Nephron (organoid): ENCODE results near the gene PLEKHM2.
A peak's percentile ranks its signal among the peaks of the same experiment; 100 is the strongest.

Experiments used
- H3K27ac Mint-ChIP-seq, 3 experiments: 2 replicates each; pipeline ENCODE4 v1.8.0; 2020; ENCODE audit warnings: mixed read lengths in 3 of 3, mild to moderate bottlenecking in 2 of 3, moderate library complexity in 1 of 3
- H3K27me3 Mint-ChIP-seq: 2 replicates; pipeline ENCODE4 v1.8.0; 2021; ENCODE audit warnings: low read depth, mild to moderate bottlenecking, moderate library complexity, mixed read lengths
- H3K36me3 Mint-ChIP-seq: 2 replicates; pipeline ENCODE4 v1.8.0; 2020; ENCODE audit warnings: low read depth, mixed read lengths
- H3K4me1 Mint-ChIP-seq: 2 replicates; pipeline ENCODE4 v1.8.0; 2020; ENCODE audit warnings: mixed read lengths
- H3K4me3 Mint-ChIP-seq, 3 experiments: 2 replicates each; pipeline ENCODE4 v1.8.0; 2020; ENCODE audit warnings: mild to moderate bottlenecking in 3 of 3, mixed read lengths in 3 of 3, moderate library complexity in 2 of 3
- H3K9me3 Mint-ChIP-seq: 2 replicates; pipeline ENCODE4 v1.8.0; 2020; ENCODE audit warnings: mixed read lengths
- TF ChIP-seq, protein P1 (sequence below), 3 experiments: fragments of 200-600 bp; sonication (generic); IDR thresholded peaks; one replicate each; pipeline ENCODE4 v1.5.0; 2021; ENCODE audit warnings: antibody characterized with exemption in 3 of 3; ENCODE audit not compliant: unreplicated experiment in 3 of 3

Gene PLEKHM2

GRCh38 chr1:15764269-15764764 lies 80.2 kb downstream of the PLEKHM2 start:
- Mint-ChIP-seq H3K27me3 (no peaks in the 10 kb centered on the region), H3K27ac (no peak overlapping the region), H3K36me3 (peaks cover 37% of the 10 kb centered on the region), H3K9me3 (no peaks in the 10 kb centered on the region), H3K4me1 (peaks cover 36% of the 10 kb centered on the region), H3K4me3 (peak overlapping the region in 1 of 3 experiments; percentile 39)
- TF ChIP-seq, protein P1, sequence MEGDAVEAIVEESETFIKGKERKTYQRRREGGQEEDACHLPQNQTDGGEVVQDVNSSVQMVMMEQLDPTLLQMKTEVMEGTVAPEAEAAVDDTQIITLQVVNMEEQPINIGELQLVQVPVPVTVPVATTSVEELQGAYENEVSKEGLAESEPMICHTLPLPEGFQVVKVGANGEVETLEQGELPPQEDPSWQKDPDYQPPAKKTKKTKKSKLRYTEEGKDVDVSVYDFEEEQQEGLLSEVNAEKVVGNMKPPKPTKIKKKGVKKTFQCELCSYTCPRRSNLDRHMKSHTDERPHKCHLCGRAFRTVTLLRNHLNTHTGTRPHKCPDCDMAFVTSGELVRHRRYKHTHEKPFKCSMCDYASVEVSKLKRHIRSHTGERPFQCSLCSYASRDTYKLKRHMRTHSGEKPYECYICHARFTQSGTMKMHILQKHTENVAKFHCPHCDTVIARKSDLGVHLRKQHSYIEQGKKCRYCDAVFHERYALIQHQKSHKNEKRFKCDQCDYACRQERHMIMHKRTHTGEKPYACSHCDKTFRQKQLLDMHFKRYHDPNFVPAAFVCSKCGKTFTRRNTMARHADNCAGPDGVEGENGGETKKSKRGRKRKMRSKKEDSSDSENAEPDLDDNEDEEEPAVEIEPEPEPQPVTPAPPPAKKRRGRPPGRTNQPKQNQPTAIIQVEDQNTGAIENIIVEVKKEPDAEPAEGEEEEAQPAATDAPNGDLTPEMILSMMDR (IDR thresholded peaks at IDR 0.05; ENCODE audit: unreplicated experiment in 3 of 3): no peak

DNA sequence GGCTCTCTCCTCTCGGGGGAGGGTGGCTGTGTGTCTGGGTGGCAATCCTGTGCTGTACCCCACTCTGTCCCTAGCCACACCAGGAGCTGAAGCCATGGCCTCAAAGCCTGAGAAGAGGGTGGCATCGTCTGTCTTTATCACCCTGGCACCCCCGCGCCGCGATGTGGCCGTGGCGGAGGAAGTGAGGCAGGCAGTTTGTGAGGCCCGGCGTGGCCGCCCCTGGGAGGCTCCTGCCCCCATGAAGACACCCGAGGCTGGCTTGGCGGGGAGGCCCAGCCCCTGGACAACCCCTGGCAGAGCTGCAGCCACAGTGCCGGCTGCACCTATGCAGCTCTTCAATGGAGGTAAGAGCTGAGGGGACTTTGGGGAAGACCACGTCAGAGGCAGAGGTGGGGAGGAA lies 80.8 kb downstream of the PLEKHM2 start:
- TF ChIP-seq, protein P1 (IDR thresholded peaks at IDR 0.05; ENCODE audit: unreplicated experiment in 3 of 3): no peak
- no peak overlapping the region for H3K4me3 Mint-ChIP-seq
- H3K9me3 Mint-ChIP-seq: no peaks in the 10 kb centered on the region
- peaks cover 37% of the 10 kb centered on the region for H3K36me3 Mint-ChIP-seq
- H3K27ac Mint-ChIP-seq: no peak overlapping the region
- H3K4me1 Mint-ChIP-seq: peaks cover 32% of the 10 kb centered on the region
- H3K27me3 Mint-ChIP-seq: no peaks in the 10 kb centered on the region

GRCh38 chr1:15765495-15766194 lies 81.5 kb downstream of the PLEKHM2 start:
- Mint-ChIP-seq H3K9me3 (no peaks in the 10 kb centered on the region), H3K4me3 (no peak overlapping the region), H3K27ac (no peak overlapping the region), H3K27me3 (no peaks in the 10 kb centered on the region), H3K4me1 (peaks cover 29% of the 10 kb centered on the region), H3K36me3 (peaks cover 43% of the 10 kb centered on the region)
- TF ChIP-seq, protein P1 (IDR thresholded peaks at IDR 0.05; ENCODE audit: unreplicated experiment in 3 of 3): no peak

DNA sequence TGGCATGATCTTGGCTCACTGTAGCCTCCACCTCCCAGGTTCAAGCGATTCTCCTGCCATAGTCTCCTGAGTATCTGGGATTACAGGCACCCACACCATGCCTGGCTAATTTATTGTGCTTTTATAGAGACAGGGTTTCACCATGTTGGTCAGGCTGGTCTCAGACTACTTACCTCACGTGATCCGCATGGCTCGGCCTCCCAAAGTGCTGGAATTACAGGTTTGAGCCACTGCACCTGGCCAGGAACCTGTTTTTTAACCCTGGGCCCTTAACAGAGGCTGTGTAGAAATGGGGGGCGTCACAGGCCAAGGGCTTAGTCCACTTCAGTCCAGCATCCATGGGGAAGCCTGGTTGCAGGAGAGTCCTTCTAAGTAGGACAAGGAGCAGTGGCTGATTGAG lies 83.8 kb downstream of the PLEKHM2 start:
- H3K27ac Mint-ChIP-seq: no peak overlapping the region
- peaks cover 50% of the 10 kb centered on the region for H3K36me3 Mint-ChIP-seq
- H3K4me1 Mint-ChIP-seq: peaks cover 12% of the 10 kb centered on the region
- H3K9me3 Mint-ChIP-seq: no peaks in the 10 kb centered on the region
- no peak overlapping the region for H3K4me3 Mint-ChIP-seq
- TF ChIP-seq, protein P1 (IDR thresholded peaks at IDR 0.05; ENCODE audit: unreplicated experiment in 3 of 3): no peak
- H3K27me3 Mint-ChIP-seq: no peaks in the 10 kb centered on the region

DNA sequence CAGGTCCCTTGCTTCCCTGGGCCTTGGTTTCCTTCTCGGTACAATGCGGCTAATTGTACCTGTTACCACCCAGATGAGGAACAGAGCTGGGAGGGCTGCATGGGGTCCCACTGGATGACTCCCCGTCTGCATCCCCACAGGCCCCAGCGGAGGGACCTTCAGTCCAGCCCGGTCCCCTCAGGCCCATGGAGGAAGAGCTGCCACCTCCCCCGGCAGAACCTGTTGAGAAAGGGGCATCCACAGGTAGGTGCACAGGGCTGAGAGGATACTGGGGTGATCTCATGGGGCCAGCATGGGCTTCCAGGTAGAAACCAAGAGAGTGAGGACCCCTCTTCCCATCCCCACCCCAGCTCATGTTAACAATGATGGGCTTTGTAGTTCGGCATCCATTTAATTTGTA lies 84.3 kb downstream of the PLEKHM2 start:
- Mint-ChIP-seq H3K27me3 (no peaks in the 10 kb centered on the region), H3K27ac (no peak overlapping the region), H3K4me3 (no peak overlapping the region), H3K4me1 (peaks cover 12% of the 10 kb centered on the region), H3K36me3 (peaks cover 50% of the 10 kb centered on the region), H3K9me3 (no peaks in the 10 kb centered on the region)
- TF ChIP-seq, protein P1 (IDR thresholded peaks at IDR 0.05; ENCODE audit: unreplicated experiment in 3 of 3): no peak
